PC-9 (cell line): ENCODE measurements around the gene NAGK.

Experiments
- CTCF ChIP-seq: fragments of 200-600 bp; sonication (generic); conservative IDR thresholded peaks from 2 replicates; pipeline ENCODE4 v1.6.1; 2017; ENCODE audit warnings: mixed run types, antibody characterized with exemption, mild to moderate bottlenecking, moderate library complexity
- EZH2 ChIP-seq: fragments of 200-600 bp; sonication (generic); IDR thresholded peaks from 2 replicates; pipeline ENCODE4 v1.8.0; 2017; ENCODE audit warnings: antibody characterized with exemption, low read depth

GRCh38 chr2:71126957-71127356 is 58.5 kb downstream of the NAGK start:
- TF ChIP-seq CTCF (no peak), EZH2 (no peak)
